ENCODE measurements around the gene CD37. TPM values are rescaled to one million over a fixed set of nuclear protein-coding genes. Genes with fewer than 3 reads are reported as not detected.
"Not testable (repeated sequence)": the region's sequence is repeated elsewhere in the genome, so short reads cannot be mapped to it uniquely, and the experiment has no call there.

Gene CD37
- total RNA-seq, 1 experiment from 2014 or later: not detected

DNA sequence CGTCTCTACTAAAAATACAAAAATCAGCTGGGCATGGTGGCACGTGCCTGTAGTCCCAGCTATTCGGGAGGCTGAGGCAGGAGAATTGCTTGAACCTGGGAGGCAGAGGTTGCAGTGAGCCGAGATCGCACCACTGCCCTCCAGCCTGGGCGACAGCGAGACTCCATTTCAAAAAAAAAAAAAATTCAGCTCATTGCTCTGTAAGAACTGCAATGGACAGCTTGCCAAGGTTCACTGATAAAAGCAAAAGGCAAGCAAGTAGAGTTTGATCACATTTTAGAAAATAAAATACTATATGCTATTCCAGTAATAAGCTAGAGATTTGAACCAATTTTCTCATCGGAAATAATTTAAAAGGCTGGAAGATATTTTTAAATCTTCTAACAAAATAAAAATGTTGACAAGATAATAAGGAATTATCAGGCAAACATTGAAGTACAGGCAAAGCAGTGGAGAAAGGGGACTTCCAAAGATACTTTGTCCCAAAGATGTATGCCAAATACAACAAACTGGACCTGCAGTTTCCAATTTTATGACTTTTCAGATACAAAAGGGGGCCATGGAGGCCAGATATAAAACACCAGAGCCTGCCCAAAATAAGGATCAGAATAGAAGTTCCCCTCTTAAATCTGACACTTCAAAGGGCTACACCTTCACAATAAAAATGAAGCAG lies 39.9 kb upstream of the CD37 start:
- intact Hi-C loops (cut with micrococcal nuclease): no loop called here
- no peaks in the 10 kb centered on the region for H3K9me3 ChIP-seq (ENCODE audit: low read length)
- no peak overlapping the region for H3K9ac ChIP-seq (ENCODE audit: low read length)
- no peak overlapping the region for H2AFZ ChIP-seq (ENCODE audit: low read length)
- no peaks in the 10 kb centered on the region for H3K79me2 ChIP-seq (ENCODE audit: low read length)
- ATAC-seq (no peak), DNase-seq (no peak)
- H3K4me3 ChIP-seq (ENCODE audit: low read length): no peak overlapping the region
- ChIA-PET POLR2A (ENCODE audit: unreplicated experiment) (no interaction called here), CTCF (no interaction called here)
- H3K27ac ChIP-seq (ENCODE audit: low read length): no peak overlapping the region
- H3K4me1 ChIP-seq (ENCODE audit: insufficient read depth, low read length): no peaks in the 10 kb centered on the region
- BruUV-seq (replicated peaks): no TSS peak
- H3K36me3 ChIP-seq (ENCODE audit: low read depth, low read length): no peaks in the 10 kb centered on the region
- H3K4me2 ChIP-seq (ENCODE audit: low read length): no peak overlapping the region
- H3F3A ChIP-seq (ENCODE audit: low read length, unreplicated experiment): no peaks in the 10 kb centered on the region
- H4K20me1 ChIP-seq (ENCODE audit: low read length): no peaks in the 10 kb centered on the region
- H3K9me2 ChIP-seq (replicated peaks; ENCODE audit: low read length): no peaks in the 10 kb centered on the region
- peaks cover 16% of the 10 kb centered on the region for H3K27me3 ChIP-seq (ENCODE audit: low read length)
- TF ChIP-seq, protein P1, sequence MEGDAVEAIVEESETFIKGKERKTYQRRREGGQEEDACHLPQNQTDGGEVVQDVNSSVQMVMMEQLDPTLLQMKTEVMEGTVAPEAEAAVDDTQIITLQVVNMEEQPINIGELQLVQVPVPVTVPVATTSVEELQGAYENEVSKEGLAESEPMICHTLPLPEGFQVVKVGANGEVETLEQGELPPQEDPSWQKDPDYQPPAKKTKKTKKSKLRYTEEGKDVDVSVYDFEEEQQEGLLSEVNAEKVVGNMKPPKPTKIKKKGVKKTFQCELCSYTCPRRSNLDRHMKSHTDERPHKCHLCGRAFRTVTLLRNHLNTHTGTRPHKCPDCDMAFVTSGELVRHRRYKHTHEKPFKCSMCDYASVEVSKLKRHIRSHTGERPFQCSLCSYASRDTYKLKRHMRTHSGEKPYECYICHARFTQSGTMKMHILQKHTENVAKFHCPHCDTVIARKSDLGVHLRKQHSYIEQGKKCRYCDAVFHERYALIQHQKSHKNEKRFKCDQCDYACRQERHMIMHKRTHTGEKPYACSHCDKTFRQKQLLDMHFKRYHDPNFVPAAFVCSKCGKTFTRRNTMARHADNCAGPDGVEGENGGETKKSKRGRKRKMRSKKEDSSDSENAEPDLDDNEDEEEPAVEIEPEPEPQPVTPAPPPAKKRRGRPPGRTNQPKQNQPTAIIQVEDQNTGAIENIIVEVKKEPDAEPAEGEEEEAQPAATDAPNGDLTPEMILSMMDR (conservative IDR thresholded peaks at IDR 0.05; ENCODE audit: low read depth, low read length): no peak
- TF ChIP-seq EZH2 (IDR thresholded peaks at IDR 0.05; ENCODE audit: low read length, unreplicated experiment) (no peak), EZH2phosphoT487 (IDR thresholded peaks at IDR 0.05; ENCODE audit: borderline replicate concordance, low read length) (no peak)

GRCh38 chr19:49297403-49297802 lies 37.8 kb upstream of the CD37 start:
- no peak for ATAC-seq
- H3K9me2 ChIP-seq (replicated peaks; ENCODE audit: low read length): no peaks in the 10 kb centered on the region
- intact Hi-C loops (cut with micrococcal nuclease): no loop called here
- no peaks in the 10 kb centered on the region for H3K9me3 ChIP-seq (ENCODE audit: low read length)
- CTCF ChIA-PET: no interaction called here
- no peak overlapping the region for H3K9ac ChIP-seq (ENCODE audit: low read length)
- H3K27me3 ChIP-seq (ENCODE audit: low read length): peaks cover 16% of the 10 kb centered on the region
- H3F3A ChIP-seq (ENCODE audit: low read length, unreplicated experiment): no peaks in the 10 kb centered on the region
- no TSS peak for BruUV-seq (replicated peaks)
- no peaks in the 10 kb centered on the region for H3K36me3 ChIP-seq (ENCODE audit: low read depth, low read length)
- no peaks in the 10 kb centered on the region for H3K79me2 ChIP-seq (ENCODE audit: low read length)
- TF ChIP-seq EZH2phosphoT487 (IDR thresholded peaks at IDR 0.05; ENCODE audit: borderline replicate concordance, low read length): no peak
- TF ChIP-seq, protein P1 (conservative IDR thresholded peaks at IDR 0.05; ENCODE audit: low read depth, low read length): no peak
- no peak for TF ChIP-seq EZH2 (IDR thresholded peaks at IDR 0.05; ENCODE audit: low read length, unreplicated experiment)
- POLR2A ChIA-PET (ENCODE audit: unreplicated experiment): no interaction called here
- H4K20me1 ChIP-seq (ENCODE audit: low read length): no peaks in the 10 kb centered on the region
- no peak for DNase-seq
- no peak overlapping the region for H2AFZ ChIP-seq (ENCODE audit: low read length)
- no peak overlapping the region for H3K4me3 ChIP-seq (ENCODE audit: low read length)
- H3K4me2 ChIP-seq (ENCODE audit: low read length): no peak overlapping the region
- H3K27ac ChIP-seq (ENCODE audit: low read length): no peak overlapping the region
- no peaks in the 10 kb centered on the region for H3K4me1 ChIP-seq (ENCODE audit: insufficient read depth, low read length)

GRCh38 chr19:49298653-49299052 lies 36.6 kb upstream of the CD37 start:
- H3K79me2 ChIP-seq (ENCODE audit: low read length); H3K9ac ChIP-seq (ENCODE audit: low read length); H3K4me1 ChIP-seq (ENCODE audit: insufficient read depth, low read length); H3K4me2 ChIP-seq (ENCODE audit: low read length); H3F3A ChIP-seq (ENCODE audit: low read length, unreplicated experiment); H3K9me3 ChIP-seq (ENCODE audit: low read length); H3K9me2 ChIP-seq (replicated peaks; ENCODE audit: low read length); H3K36me3 ChIP-seq (ENCODE audit: low read depth, low read length); H4K20me1 ChIP-seq (ENCODE audit: low read length); intact Hi-C loops (cut with micrococcal nuclease); H3K27ac ChIP-seq (ENCODE audit: low read length); BruUV-seq (replicated peaks); H3K4me3 ChIP-seq (ENCODE audit: low read length); ATAC-seq; H2AFZ ChIP-seq (ENCODE audit: low read length); DNase-seq: not testable (repeated sequence)
- ChIA-PET CTCF (interaction anchor here (0.5 kb wide), 1 partner anchor 16 kb away, joined by 3 read pairs; no protein-coding TSS in a partner anchor), POLR2A (ENCODE audit: unreplicated experiment) (interaction anchor here (0.6 kb wide), 1 partner anchor 138 kb away, joined by 4 read pairs; no protein-coding TSS in a partner anchor)
- H3K27me3 ChIP-seq (ENCODE audit: low read length): peaks cover 16% of the 10 kb centered on the region

Data from PC-3 (cell line).